Ovary (tissue), 9 donors: ENCODE data around the gene CSH1. TPM values are rescaled to one million over a fixed set of nuclear protein-coding genes. Genes with fewer than 3 reads are reported as not detected.
"Not testable (repeated sequence)": the region's sequence is repeated elsewhere in the genome, so short reads cannot be mapped to it uniquely, and the experiment has no call there.

ENCODE experiments used
- DNase-seq, 5 donors: peaks; one replicate each; pipeline ENCODE4 v3.0.0-alpha.2; 2019 to 2020
- H3K27ac ChIP-seq, 2 donors: fragments of 200-600 bp; one replicate each; pipeline versions ENCODE4 v1.5.1 to v1.8.0; 2019 to 2022
- H3K27me3 ChIP-seq: fragments of 200-600 bp; one replicate; pipeline ENCODE4 v1.8.0; 2022
- H3K36me3 ChIP-seq: fragments of 200-600 bp; sonication (generic); one replicate; pipeline ENCODE4 v1.5.1; 2019
- H3K4me1 ChIP-seq: one replicate; pipeline ENCODE4 v1.8.1; 2013; ENCODE audit warnings: mild to moderate bottlenecking, moderate library complexity; ENCODE audit not compliant: insufficient read depth
- H3K4me3 ChIP-seq: fragments of 200-600 bp; sonication (generic); one replicate; pipeline ENCODE4 v1.5.1; 2017
- H3K9me3 ChIP-seq, 2 donors: fragments of 200-600 bp in 1 of 2; sonication (generic) in 1 of 2; one replicate each; pipeline versions ENCODE4 v1.5.1 to v1.8.1; 2013 to 2019; ENCODE audit warnings: mild to moderate bottlenecking in 1 of 2, moderate library complexity in 1 of 2
- EP300 ChIP-seq: sonication (generic); formaldehyde crosslinking; IDR thresholded peaks from one replicate; pipeline ENCODE4 v1.6.1; 2017; ENCODE audit warnings: antibody characterized with exemption
- POLR2A ChIP-seq: fragments of 450-650 bp; IDR thresholded peaks from one replicate; pipeline ENCODE4 v1.6.1; 2017; ENCODE audit warnings: antibody characterized with exemption, mild to moderate bottlenecking, moderate library complexity
- WGBS, 3 donors: extraction: QIAGEN DNeasy Blood & Tissue Kit in 1 of 3; methylation state at CpG; one replicate each; pipeline versions ENCODE4 v1.1.5 to v1.1.7; 2013 to 2017; 5-methylcytosine and 5-hydroxymethylcytosine counted together
- intact Hi-C, 4 donors: fragments of 100-400 bp; cut with DNase I; formaldehyde crosslinking; loops; one replicate each; pipeline versions ENCODE4 v1.11.0 to v1.15.1; 2022 to 2023
- polyA plus RNA-seq, 2 donors: library from polyadenylated mRNA; stranded (reverse); fragments of 200-250 nt in 1 of 2; fragments of 350-450 nt in 1 of 2; fragmentation: Illumina TruSeq in 1 of 2; extraction: RNeasy Lipid Tissue Mini Kit (QIAGEN cat#74804) in 1 of 2; gene quantifications; one replicate each; pipeline ENCODE4 v1.2.3, GENCODE V29; 2013 to 2014
- total RNA-seq, 7 donors: library from RNA; depleted of rRNA in 2 of 7; stranded (reverse); fragments of >200 nt in 2 of 7; fragmentation: NEBNext Ultra II Directional in 3 of 7; extraction: Animal tissue kit (Norgen Biotek cat#: 25700) in 3 of 7; gene quantifications; one replicate each; pipeline versions ENCODE4 v1.1.0 to v1.2.4, GENCODE V29; 2016 to 2023
- TF ChIP-seq, protein P1 (sequence below), 3 donors: fragments of 450-650 bp in 2 of 3; fragments of 200-600 bp in 1 of 3; IDR thresholded peaks; one replicate each; pipeline versions ENCODE4 v1.5.1 to v1.8.0; 2016 to 2022; ENCODE audit warnings: antibody characterized with exemption in 3 of 3, mild to moderate bottlenecking in 1 of 3
- donor health status: DM: no; HTN: no; CAD: no; lungs with moderate emphysema.
- donor health status: DM: no; HTN: no; CAD: no.
- donor health status: Bipolar disorder and iron deficiency.
- donor health status: DM: yes; HTN: yes; CAD: no.
- donor health status: DM: no; HTN: no; CAD: no.
- donor health status: DM: yes; HTN: yes; CAD: no.

Gene CSH1
- total and polyA plus RNA-seq, 9 donors, result not detected

DNA sequence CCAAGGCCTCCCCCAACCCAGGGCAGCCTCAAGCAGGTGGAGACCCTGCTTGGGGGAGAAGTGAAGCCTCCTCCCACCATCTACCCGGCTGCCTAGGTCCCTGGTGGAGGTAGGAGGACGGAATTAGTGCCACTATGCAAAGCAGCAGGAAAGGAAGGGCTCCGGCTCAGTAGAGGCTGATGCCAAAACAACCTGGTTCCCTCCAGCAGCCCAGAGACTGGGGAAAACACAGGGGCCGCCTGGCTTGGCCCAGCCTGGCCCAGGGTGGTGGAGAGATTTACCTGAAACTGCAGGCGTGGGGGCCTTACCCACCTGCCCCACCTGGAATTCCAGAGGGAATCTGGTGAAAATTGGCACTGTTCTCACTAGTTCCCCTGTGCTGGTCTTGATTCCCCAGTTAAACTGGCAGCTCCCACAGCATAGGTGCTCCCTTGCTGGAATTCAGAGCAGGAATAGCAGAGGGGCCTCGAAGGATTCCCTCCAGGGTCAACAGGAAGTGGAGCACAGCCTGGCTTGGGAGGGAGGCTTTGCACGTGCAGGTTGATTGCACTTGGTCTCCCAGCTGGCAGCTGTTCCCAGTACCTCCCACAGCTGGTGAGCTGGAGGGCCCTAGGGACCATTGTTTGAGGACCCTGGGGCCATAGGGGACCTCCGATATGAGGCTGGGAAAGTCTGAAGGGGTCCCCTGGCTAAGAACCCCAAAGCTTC is 31.2 kb upstream of the CSH1 start:
- Histone ChIP-seq H3K27ac (no peak overlapping the region), H3K27me3 (no peaks in the 10 kb centered on the region), H3K9me3 (no peaks in the 10 kb centered on the region), H3K4me1 (no peaks in the 10 kb centered on the region), H3K36me3 (no peaks in the 10 kb centered on the region), H3K4me3 (no peak overlapping the region)
- no peak for TF ChIP-seq EP300
- TF ChIP-seq POLR2A, result no peak
- TF ChIP-seq, protein P1, sequence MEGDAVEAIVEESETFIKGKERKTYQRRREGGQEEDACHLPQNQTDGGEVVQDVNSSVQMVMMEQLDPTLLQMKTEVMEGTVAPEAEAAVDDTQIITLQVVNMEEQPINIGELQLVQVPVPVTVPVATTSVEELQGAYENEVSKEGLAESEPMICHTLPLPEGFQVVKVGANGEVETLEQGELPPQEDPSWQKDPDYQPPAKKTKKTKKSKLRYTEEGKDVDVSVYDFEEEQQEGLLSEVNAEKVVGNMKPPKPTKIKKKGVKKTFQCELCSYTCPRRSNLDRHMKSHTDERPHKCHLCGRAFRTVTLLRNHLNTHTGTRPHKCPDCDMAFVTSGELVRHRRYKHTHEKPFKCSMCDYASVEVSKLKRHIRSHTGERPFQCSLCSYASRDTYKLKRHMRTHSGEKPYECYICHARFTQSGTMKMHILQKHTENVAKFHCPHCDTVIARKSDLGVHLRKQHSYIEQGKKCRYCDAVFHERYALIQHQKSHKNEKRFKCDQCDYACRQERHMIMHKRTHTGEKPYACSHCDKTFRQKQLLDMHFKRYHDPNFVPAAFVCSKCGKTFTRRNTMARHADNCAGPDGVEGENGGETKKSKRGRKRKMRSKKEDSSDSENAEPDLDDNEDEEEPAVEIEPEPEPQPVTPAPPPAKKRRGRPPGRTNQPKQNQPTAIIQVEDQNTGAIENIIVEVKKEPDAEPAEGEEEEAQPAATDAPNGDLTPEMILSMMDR (IDR thresholded peaks at IDR 0.05), result no peak
- WGBS, 3 donors, result 65 to 70% (median 67%) methylated on average over 8 of the region's 8 CpGs
- intact Hi-C loops, result loop anchor here in 1 of 4 donors (10.0 kb wide), 1 partner anchor 97 kb away; the partner anchor contains the start of gene ICAM2
- no peak for DNase-seq

DNA sequence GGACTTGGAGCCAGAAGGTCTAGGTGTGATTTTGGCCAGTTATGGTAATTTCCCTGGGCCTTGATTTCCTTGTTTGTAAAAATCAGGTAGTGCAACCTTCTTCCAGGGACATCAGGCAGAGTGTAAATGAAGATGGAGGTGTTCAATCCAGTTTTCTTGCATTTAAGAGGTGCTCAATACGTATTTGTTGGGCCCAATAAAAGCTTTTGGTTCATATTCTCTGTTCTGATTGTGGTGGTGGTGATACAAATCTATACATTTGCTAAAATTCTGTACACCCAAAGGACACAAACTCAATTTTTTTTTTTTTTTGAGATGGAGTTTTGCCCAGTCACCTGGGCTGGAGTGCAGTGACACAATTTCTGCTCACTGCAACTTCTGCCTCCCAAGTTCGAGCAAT is 29.8 kb upstream of the CSH1 start:
- Histone ChIP-seq H3K4me1 (no peaks in the 10 kb centered on the region), H3K36me3 (no peaks in the 10 kb centered on the region), H3K9me3 (no peaks in the 10 kb centered on the region), H3K27ac (no peak overlapping the region), H3K4me3 (no peak overlapping the region), H3K27me3 (no peaks in the 10 kb centered on the region)
- no peak for DNase-seq
- TF ChIP-seq POLR2A, result no peak
- TF ChIP-seq, protein P1 (IDR thresholded peaks at IDR 0.05), result no peak
- TF ChIP-seq EP300, result no peak
- intact Hi-C loops, result loop anchor here in 1 of 4 donors (10.0 kb wide), 1 partner anchor 99 kb away; the partner anchor contains the start of gene ICAM2
- 96 to 100% (median 97%) methylated on average over 2 of the region's 2 CpGs for WGBS, 3 donors

DNA sequence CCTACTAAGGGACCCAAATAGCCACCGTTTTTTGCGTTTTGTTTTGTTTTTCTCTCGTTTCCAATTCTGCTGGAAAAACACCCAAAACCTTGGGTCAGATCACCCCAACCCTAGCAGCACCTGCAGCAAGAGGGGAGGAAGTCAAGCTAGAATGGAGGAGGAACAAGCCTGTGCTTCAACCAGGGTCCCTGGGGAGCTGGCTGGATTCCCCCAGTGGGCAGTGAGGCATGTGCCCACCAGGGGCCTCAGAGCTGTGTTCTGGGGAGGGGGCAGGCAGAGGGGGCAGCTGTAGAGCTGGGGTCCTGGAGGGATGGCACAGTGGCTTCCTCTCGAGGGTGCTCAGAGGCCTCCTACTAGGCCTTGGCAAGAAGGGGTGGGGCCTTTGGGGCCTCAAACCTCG is 29.2 kb upstream of the CSH1 start:
- intact Hi-C loops, result loop anchor here in 1 of 4 donors (10.0 kb wide), 1 partner anchor 99 kb away; the partner anchor contains the start of gene ICAM2

DNA sequence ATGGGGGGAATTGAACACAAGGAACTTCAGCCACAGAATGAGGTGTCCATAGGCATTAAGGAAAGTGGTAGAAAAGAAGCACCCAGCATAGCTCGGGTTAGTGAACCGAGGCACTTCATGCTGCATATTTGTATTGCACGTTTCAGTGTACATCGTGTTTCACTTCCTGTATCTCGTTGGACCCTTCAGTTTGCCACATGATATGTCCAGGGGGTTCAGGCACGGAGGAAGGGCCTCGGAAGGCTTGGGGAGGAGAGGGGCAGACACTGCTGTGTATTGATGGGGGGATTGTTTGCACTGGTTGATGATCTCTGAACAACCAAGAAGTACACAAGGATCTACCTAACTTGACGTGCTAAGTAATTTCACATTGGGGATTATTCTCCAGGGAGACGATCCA is 26.0 kb upstream of the CSH1 start:
- not testable (repeated sequence) for H3K27me3 ChIP-seq, H3K4me1 ChIP-seq, H3K9me3 ChIP-seq, DNase-seq, H3K36me3 ChIP-seq, H3K4me3 ChIP-seq, H3K27ac ChIP-seq
- WGBS, 3 donors, result 78 to 87% (median 78%) methylated on average over 9 of the region's 9 CpGs
- intact Hi-C loops, result loop anchor here in 1 of 4 donors (10.0 kb wide), 1 partner anchor 102 kb away; the partner anchor contains the start of gene ICAM2

More for the DNA sequence above, 29.2 kb upstream of the CSH1 start:
- DNase-seq, result no peak
- H3K9me3 ChIP-seq, result no peaks in the 10 kb centered on the region
- 64 to 72% (median 68%) methylated on average over 5 of the region's 5 CpGs for WGBS, 3 donors
- H3K27me3 ChIP-seq, result no peaks in the 10 kb centered on the region
- no peaks in the 10 kb centered on the region for H3K4me1 ChIP-seq
- H3K36me3 ChIP-seq, result no peaks in the 10 kb centered on the region
- no peak overlapping the region for H3K4me3 ChIP-seq
- no peak overlapping the region for H3K27ac ChIP-seq
- no peak for TF ChIP-seq POLR2A
- no peak for TF ChIP-seq EP300
- TF ChIP-seq, protein P1 (IDR thresholded peaks at IDR 0.05), result no peak

DNA sequence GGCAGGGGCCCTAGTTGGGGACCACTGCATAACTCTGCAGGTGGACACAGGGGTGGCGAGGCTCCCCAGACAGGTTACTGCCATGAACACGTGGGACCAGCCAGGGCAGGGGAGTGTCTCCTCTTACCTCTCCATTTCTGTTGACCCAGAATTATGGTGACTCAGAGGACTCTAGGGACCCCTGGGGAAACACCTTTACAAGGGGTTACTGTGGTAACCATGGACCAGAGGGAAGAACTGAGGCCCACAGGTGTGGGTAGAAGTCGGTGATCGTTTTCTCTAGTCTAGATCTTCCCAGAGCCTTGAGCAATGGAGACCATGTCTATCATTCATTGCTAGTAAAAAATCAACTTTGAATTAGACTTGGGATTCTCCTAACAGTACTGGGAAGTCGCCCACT is 24.4 kb upstream of the CSH1 start:
- DNase-seq, H3K27me3 ChIP-seq, H3K4me3 ChIP-seq, H3K4me1 ChIP-seq, H3K27ac ChIP-seq, H3K9me3 ChIP-seq, H3K36me3 ChIP-seq: not testable (repeated sequence)
- intact Hi-C loops, result loop anchor here in 1 of 4 donors (10.0 kb wide), 1 partner anchor 104 kb away; the partner anchor contains the start of gene ICAM2
- WGBS, 3 donors, result 88 to 95% (median 93%) methylated on average over 5 of the region's 5 CpGs

DNA sequence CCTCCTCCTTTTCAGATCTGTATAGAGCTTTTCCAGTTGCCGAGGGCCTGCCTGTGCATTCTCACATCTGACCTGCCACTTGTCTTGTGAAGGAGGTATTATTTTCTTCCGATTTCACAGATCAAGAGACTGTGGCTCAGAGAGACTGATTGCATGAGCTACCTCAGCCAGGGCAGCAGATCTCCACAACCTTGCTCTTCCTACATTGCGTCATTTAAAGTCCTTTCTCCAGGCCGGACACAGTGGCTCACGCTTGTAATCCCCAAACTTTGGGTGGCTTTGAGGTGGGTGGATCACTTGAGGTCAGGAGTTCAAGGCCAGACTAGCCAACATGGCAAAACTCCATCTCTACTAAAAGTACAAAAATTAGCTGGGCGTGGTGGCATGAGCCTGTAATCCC is 23.7 kb upstream of the CSH1 start:
- not testable (repeated sequence) for H3K9me3 ChIP-seq, H3K4me3 ChIP-seq, H3K27ac ChIP-seq, H3K27me3 ChIP-seq, H3K36me3 ChIP-seq, DNase-seq, H3K4me1 ChIP-seq
- intact Hi-C loops, result loop anchor here in 1 of 4 donors (10.0 kb wide), 1 partner anchor 105 kb away; the partner anchor contains the start of gene ICAM2
- WGBS, 3 donors, result 68 to 73% (median 68%) methylated on average over 6 of the region's 6 CpGs
